HepG2 (cell line): ENCODE measurements around the gene CEL. TPM values are rescaled to one million over a fixed set of nuclear protein-coding genes. Genes with fewer than 3 reads are reported as not detected.
A peak's percentile ranks its signal among the peaks of the same experiment; 100 is the strongest.

ENCODE experiments used
- ATAC-seq: fragments of 200-7000 bp; cut with Tn5 transposase; 3 replicates; pipeline ENCODE4 v1.9.1; 2020; ENCODE audit warnings: mild to moderate bottlenecking, moderate library complexity
- BruUV-seq: library from RNA; stranded (reverse); fragments of 400-500 nt; replicated peaks from 2 replicates; lab custom pipeline; 2021; lab: Mats Ljungman, UMichigan
- CTCF ChIA-PET: fragments of 300-600 bp; formaldehyde crosslinking; extraction: SDS; loops from one replicate; lab custom pipeline; 2021; ENCODE audit warnings: low total read pairs, inconsistent platforms, low intra/inter-chr PET ratio; lab: Yijun Ruan, JAX
- POLR2A ChIA-PET: fragments of 350-600 bp; sonication (Branson Sonifier 250); formaldehyde crosslinking; loops from one replicate; lab custom pipeline; 2020; ENCODE audit warnings: antibody characterized with exemption, inconsistent platforms; lab: Yijun Ruan, JAX
- DNase-seq: peaks from one replicate; pipeline ENCODE4 v3.0.0-alpha.2; 2015; ENCODE audit warnings: low spot score
- FAIRE-seq: peaks from 3 replicates; lab custom pipeline; 2011; peaks lifted over from hg19 to GRCh38; lab: Jason Lieb, UNC
- H2AFZ ChIP-seq: one replicate; pipeline ENCODE4 v1.6.1; 2011; ENCODE audit warnings: low read length, inconsistent platforms
- H3K27ac ChIP-seq: fragments of 300-600 bp; 3 replicates; pipeline ENCODE4 v1.8.0; 2011; ENCODE audit warnings: mixed run types, mild to moderate bottlenecking, mixed read lengths, low read length, inconsistent platforms; ENCODE audit not compliant: insufficient read depth; ENCODE audit errors: extremely low read length
- H3K27me3 ChIP-seq, 2 experiments: fragments of 200-600 bp in 1 of 2; 2 replicates in 1 of 2; 3 replicates in 1 of 2; pipeline versions ENCODE4 v1.6.0 to v1.8.0; 2011; ENCODE audit warnings: low read length in 2 of 2, mild to moderate bottlenecking in 2 of 2, moderate library complexity in 2 of 2, inconsistent platforms in 1 of 2; ENCODE audit not compliant: insufficient read depth in 2 of 2, control insufficient read depth in 1 of 2
- H3K36me3 ChIP-seq, 2 experiments: fragments of 200-600 bp in 1 of 2; replicated peaks in 1 of 2; 2 replicates in 1 of 2; 3 replicates in 1 of 2; pipeline versions ENCODE4 v1.5.1 to v1.8.0; 2011; ENCODE audit warnings: low read length in 2 of 2, inconsistent platforms in 1 of 2; ENCODE audit not compliant: insufficient read depth in 2 of 2, control insufficient read depth in 1 of 2
- H3K4me1 ChIP-seq: 2 replicates; pipeline ENCODE4 v1.5.1; 2012; ENCODE audit warnings: low read length, inconsistent platforms; ENCODE audit not compliant: insufficient read depth
- H3K4me2 ChIP-seq: 2 replicates; pipeline ENCODE4 v1.6.0; 2011; ENCODE audit warnings: low read depth, low read length, inconsistent platforms
- H3K4me3 ChIP-seq, 3 experiments: fragments of 200-600 bp in 1 of 3; sonication (generic), shearing (Covaris generic) in 1 of 3; replicated peaks in 1 of 3; 2 replicates each; pipeline ENCODE4 v1.5.1; 2011 to 2016; ENCODE audit warnings: low read length in 3 of 3, inconsistent platforms in 2 of 3, low read depth in 2 of 3, mild to moderate bottlenecking in 2 of 3, control low read depth in 1 of 3, mixed read lengths in 1 of 3; ENCODE audit not compliant: insufficient read depth in 1 of 3
- H3K79me2 ChIP-seq: one replicate; pipeline ENCODE4 v1.6.1; 2011; ENCODE audit warnings: low read length, inconsistent platforms; ENCODE audit not compliant: insufficient read depth
- H3K9ac ChIP-seq: 2 replicates; pipeline ENCODE4 v1.6.0; 2011; ENCODE audit warnings: mild to moderate bottlenecking, low read depth, low read length, inconsistent platforms; ENCODE audit not compliant: insufficient read depth
- H3K9me3 ChIP-seq: 2 replicates; pipeline ENCODE4 v1.5.1; 2012; ENCODE audit warnings: mild to moderate bottlenecking, low read length
- H4K20me1 ChIP-seq: 2 replicates; pipeline ENCODE4 v1.6.0; 2011; ENCODE audit warnings: inconsistent platforms, mild to moderate bottlenecking, low read length, moderate library complexity; ENCODE audit not compliant: insufficient read depth
- CHCHD3 ChIP-seq: sonication (generic); formaldehyde crosslinking; IDR thresholded peaks from 2 replicates; pipeline ENCODE4 v1.8.0; 2022; ENCODE audit warnings: mild to moderate bottlenecking, missing genetic modification reagents, moderate library complexity
- ERF ChIP-seq: IDR thresholded peaks from 2 replicates; pipeline ENCODE4 v1.6.1; 2018; ENCODE audit warnings: missing biosample characterization, missing genetic modification reagents
- SMC3 ChIP-seq: IDR thresholded peaks from 2 replicates; pipeline ENCODE4 v1.6.1; 2011; ENCODE audit warnings: low read length, improper control_type of control experiment
- ZNF136 ChIP-seq: sonication (generic); formaldehyde crosslinking; IDR thresholded peaks from 2 replicates; pipeline ENCODE4 v1.8.1; 2022; ENCODE audit warnings: low read depth, mild to moderate bottlenecking, moderate library complexity, missing genetic modification reagents
- ZNF441 ChIP-seq: sonication (generic); formaldehyde crosslinking; IDR thresholded peaks from 2 replicates; pipeline ENCODE4 v1.7.0; 2021; ENCODE audit warnings: missing genetic modification reagents, borderline replicate concordance
- WGBS: methylation state at CpG from one replicate; pipeline ENCODE4 v1.1.6; 2017; ENCODE audit warnings: low lambda C conversion rate; 5-methylcytosine and 5-hydroxymethylcytosine counted together
- in situ Hi-C: cut with HindIII; loops from 2 replicates; pipeline ENCODE4 v1.10.0; 2017; ENCODE audit warnings: low pct_unique_long_range_greater_than_20kb; ENCODE audit not compliant: extremely low pct_ligation_motif_present
- intact Hi-C: fragments of 100-400 bp; cut with micrococcal nuclease; formaldehyde crosslinking; loops from one replicate; pipeline ENCODE4 v1.10.0; 2022; ENCODE audit not compliant: unreplicated experiment
- polyA plus RNA-seq, 8 experiments: library from polyadenylated mRNA; depleted of rRNA in 3 of 8; stranded (reverse) in 7 of 8; unstranded in 1 of 8; fragments of >200 nt; fragmentation: Illumina TruSeq in 4 of 8; extraction: Trizol in 4 of 8; gene quantifications; 2 replicates each; pipeline versions ENCODE4 v1.2.1 to v1.2.3, GENCODE V29; 2011 to 2016; ENCODE audit warnings: low read depth in 4 of 8, missing spikeins in 1 of 8, mixed read lengths in 1 of 8; ENCODE audit not compliant: insufficient read depth in 1 of 8
- total RNA-seq, 5 experiments: library from RNA; depleted of rRNA; stranded (reverse); fragments of >200 nt; fragmentation: Illumina TruSeq; extraction: Trizol; gene quantifications; 2 replicates each; pipeline ENCODE4 v1.2.3, GENCODE V29; 2016; ENCODE audit warnings: low read depth in 1 of 5
- TF ChIP-seq, protein P1 (sequence below), 2 experiments: sonication (generic) in 1 of 2; formaldehyde crosslinking in 1 of 2; IDR thresholded peaks; 2 replicates each; pipeline versions ENCODE4 v1.4.0 to v1.6.1; 2018 to 2020; ENCODE audit warnings: missing genetic modification reagents in 2 of 2, borderline replicate concordance in 1 of 2, low read depth in 1 of 2, mild to moderate bottlenecking in 1 of 2, missing biosample characterization in 1 of 2

Gene CEL
- total and polyA plus RNA-seq, 2 of the 13 experiments (the other 11 are each of a cell fraction or from before 2014, with no cell fraction given) = 0.63 to 1.5 TPM

DNA sequence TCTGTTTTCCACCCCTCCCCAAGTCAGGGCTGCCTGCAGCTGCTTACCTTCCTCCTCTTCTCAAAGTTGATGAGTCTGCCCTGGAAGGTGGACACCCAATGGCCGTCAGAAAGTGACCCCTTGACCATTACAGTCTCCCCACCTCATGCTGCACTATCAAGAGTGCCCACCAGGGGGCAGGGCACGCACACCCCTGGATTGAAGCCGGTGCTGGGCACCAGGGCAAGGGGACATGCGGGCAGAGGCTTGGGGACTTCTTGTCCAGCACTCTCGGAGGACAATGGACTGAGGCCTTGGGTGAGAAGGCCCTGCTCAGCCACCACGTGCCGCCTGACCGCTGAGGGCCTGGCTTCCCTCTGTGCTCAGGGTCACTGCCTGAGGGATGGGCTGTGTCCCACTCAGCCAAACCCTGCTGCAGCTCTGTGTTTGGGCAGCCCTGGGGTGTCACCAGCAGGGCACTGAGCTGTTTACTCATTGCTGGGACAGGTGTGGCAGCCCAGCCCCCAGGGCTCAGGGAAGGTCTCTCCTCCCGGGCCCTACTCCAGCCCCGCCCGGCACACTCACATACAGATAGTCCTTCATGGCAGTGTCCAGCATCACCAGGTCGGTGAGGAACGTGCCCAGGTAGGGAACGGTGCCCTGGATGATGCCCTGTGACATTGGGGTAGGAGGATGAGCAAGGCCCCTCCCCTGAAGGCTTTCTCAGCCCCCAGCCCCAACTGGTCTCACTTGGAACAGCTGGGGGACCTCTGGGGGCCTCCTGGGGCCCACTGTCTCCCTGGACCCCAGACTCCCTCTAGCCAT, 41.6 kb downstream of the CEL start (continued):
- TF ChIP-seq, protein P1, sequence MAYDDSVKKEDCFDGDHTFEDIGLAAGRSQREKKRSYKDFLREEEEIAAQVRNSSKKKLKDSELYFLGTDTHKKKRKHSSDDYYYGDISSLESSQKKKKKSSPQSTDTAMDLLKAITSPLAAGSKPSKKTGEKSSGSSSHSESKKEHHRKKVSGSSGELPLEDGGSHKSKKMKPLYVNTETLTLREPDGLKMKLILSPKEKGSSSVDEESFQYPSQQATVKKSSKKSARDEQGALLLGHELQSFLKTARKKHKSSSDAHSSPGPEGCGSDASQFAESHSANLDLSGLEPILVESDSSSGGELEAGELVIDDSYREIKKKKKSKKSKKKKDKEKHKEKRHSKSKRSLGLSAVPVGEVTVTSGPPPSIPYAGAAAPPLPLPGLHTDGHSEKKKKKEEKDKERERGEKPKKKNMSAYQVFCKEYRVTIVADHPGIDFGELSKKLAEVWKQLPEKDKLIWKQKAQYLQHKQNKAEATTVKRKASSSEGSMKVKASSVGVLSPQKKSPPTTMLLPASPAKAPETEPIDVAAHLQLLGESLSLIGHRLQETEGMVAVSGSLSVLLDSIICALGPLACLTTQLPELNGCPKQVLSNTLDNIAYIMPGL (CRISPR knock-in tag; IDR thresholded peaks at IDR 0.05; ENCODE audit: borderline replicate concordance in 1 of 2, low read depth in 1 of 2) = 0 out of 4 replicates have a peak, but pooled peaks of 1 of the 2 experiments have one; percentile 26
- TF ChIP-seq SMC3 (peak; percentile 78), CHCHD3 (CRISPR knock-in tag) (0 out of 2 replicates have a peak, but pooled peaks have one; percentile 40)

DNA sequence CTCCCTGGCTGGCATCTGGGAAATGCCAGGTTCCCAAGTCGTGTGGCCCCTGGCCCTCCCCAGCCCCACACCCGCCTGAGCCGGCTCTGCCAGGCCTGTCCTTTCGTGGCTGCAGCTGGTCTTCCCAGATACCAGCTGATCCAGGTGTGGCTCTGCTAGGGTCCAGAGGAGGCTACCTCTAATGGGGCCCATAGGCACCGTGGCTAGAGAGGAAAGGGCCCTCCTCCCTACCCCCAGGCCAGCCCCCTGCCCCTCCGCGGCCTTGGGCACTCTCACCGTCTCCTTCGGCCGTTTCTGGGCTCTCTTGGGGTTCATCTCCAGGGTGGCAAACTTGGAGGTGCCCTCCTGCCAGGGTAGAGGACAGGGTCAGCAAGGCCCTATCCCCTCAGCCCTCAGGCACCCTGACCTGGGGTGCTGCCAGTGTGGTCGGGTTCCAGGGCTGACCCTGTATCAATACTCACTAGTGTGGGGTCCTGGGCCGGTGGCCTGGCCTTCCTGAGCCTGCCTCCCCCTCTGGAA, 42.3 kb downstream of the CEL start:
- Histone ChIP-seq H3K27me3 (no peaks in the 10 kb centered on the region), H3K36me3 (peaks cover 29 to 59% of the 10 kb centered on the region in 2 experiments; a peak in 4 of 5 replicates), H3K79me2 (no peaks in the 10 kb centered on the region), H3K4me2 (no peak overlapping the region), H3K9me3 (no peaks in the 10 kb centered on the region), H3K4me3 (no peak overlapping the region), H4K20me1 (peaks cover 6% of the 10 kb centered on the region; the same call in 1 of the 2 replicates), H2AFZ (no peak overlapping the region), H3K27ac (no peak overlapping the region), H3K9ac (no peak overlapping the region), H3K4me1 (no peaks in the 10 kb centered on the region)
- CTCF ChIA-PET = interaction anchor here (1.2 to 5.1 kb wide), 2 partner anchors 42 to 76 kb away, joined by 4 to 70 read pairs; no protein-coding TSS in a partner anchor
- no TSS peak for BruUV-seq
- ATAC-seq (no peak), DNase-seq (no peak), FAIRE-seq (no peak)
- 98% methylated on average over 6 of the region's 12 CpGs for WGBS
- POLR2A ChIA-PET = no interaction called here
- in situ Hi-C loops = no loop called here
- intact Hi-C loops = loop anchor here (1.0 kb wide), 1 partner anchor 40 kb away; no protein-coding TSS in a partner anchor
- TF ChIP-seq ZNF441 (CRISPR knock-in tag) (no peak), ERF (CRISPR knock-in tag) (no peak), ZNF136 (no peak)
